ENCODE results near the gene SUDS3.

- TF ChIP-seq, protein P1, sequence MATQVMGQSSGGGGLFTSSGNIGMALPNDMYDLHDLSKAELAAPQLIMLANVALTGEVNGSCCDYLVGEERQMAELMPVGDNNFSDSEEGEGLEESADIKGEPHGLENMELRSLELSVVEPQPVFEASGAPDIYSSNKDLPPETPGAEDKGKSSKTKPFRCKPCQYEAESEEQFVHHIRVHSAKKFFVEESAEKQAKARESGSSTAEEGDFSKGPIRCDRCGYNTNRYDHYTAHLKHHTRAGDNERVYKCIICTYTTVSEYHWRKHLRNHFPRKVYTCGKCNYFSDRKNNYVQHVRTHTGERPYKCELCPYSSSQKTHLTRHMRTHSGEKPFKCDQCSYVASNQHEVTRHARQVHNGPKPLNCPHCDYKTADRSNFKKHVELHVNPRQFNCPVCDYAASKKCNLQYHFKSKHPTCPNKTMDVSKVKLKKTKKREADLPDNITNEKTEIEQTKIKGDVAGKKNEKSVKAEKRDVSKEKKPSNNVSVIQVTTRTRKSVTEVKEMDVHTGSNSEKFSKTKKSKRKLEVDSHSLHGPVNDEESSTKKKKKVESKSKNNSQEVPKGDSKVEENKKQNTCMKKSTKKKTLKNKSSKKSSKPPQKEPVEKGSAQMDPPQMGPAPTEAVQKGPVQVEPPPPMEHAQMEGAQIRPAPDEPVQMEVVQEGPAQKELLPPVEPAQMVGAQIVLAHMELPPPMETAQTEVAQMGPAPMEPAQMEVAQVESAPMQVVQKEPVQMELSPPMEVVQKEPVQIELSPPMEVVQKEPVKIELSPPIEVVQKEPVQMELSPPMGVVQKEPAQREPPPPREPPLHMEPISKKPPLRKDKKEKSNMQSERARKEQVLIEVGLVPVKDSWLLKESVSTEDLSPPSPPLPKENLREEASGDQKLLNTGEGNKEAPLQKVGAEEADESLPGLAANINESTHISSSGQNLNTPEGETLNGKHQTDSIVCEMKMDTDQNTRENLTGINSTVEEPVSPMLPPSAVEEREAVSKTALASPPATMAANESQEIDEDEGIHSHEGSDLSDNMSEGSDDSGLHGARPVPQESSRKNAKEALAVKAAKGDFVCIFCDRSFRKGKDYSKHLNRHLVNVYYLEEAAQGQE (IDR thresholded peaks at IDR 0.05; ENCODE audit: unreplicated experiment), result no peak
- TF ChIP-seq, protein P2, sequence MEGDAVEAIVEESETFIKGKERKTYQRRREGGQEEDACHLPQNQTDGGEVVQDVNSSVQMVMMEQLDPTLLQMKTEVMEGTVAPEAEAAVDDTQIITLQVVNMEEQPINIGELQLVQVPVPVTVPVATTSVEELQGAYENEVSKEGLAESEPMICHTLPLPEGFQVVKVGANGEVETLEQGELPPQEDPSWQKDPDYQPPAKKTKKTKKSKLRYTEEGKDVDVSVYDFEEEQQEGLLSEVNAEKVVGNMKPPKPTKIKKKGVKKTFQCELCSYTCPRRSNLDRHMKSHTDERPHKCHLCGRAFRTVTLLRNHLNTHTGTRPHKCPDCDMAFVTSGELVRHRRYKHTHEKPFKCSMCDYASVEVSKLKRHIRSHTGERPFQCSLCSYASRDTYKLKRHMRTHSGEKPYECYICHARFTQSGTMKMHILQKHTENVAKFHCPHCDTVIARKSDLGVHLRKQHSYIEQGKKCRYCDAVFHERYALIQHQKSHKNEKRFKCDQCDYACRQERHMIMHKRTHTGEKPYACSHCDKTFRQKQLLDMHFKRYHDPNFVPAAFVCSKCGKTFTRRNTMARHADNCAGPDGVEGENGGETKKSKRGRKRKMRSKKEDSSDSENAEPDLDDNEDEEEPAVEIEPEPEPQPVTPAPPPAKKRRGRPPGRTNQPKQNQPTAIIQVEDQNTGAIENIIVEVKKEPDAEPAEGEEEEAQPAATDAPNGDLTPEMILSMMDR (conservative IDR thresholded peaks at IDR 0.05; ENCODE audit: low read depth in 2 of 2), result no peak
- TF ChIP-seq POLR2AphosphoS5 (IDR thresholded peaks at IDR 0.05; ENCODE audit: low read depth) (no peak), CREB1 (CRISPR knock-in tag; IDR thresholded peaks at IDR 0.05; ENCODE audit: low read depth) (no peak), ZNF114 (CRISPR knock-in tag; IDR thresholded peaks at IDR 0.05) (no peak), ETS1 (IDR thresholded peaks at IDR 0.05) (no peak), JUNB (IDR thresholded peaks at IDR 0.05; ENCODE audit: unreplicated experiment) (no peak), NANOG (IDR thresholded peaks at IDR 0.05; ENCODE audit: borderline replicate concordance) (no peak), EZH2phosphoT487 (IDR thresholded peaks at IDR 0.05; ENCODE audit: unreplicated experiment) (no peak), STAT1 (IDR thresholded peaks at IDR 0.05; ENCODE audit: unreplicated experiment) (no peak), EZH2 (IDR thresholded peaks at IDR 0.05; ENCODE audit: low read depth, unreplicated experiment) (no peak)
Measured at GRCh38 chr12:118328486-118329330, 47.6 kb upstream of the SUDS3 start.

All from GM23338 (cell line).